ENCODE measurements around the gene DOHH.

The DOHH gene

GRCh38 chr19:3476830-3477229 is 23.6 kb downstream of the DOHH start:
- DNase-seq, result no peak

DNA sequence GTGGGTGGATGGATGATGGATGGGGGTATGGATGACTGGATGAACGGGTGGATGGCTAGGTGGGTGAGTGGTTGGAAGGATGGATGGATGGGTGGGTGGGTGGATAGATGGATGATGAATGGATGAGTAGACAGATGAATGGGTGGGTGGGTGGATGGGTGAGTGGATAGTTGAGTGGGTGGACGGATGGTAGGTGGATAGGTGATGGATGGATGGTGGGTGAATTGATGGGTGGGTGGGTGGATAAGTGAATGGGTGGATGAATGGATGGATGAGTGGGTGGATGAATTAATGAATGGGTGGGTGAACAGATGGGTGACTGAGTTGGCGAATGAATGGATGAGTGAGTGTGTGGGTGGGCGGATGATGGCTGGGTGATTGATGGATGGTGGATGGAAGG is 25.0 kb downstream of the DOHH start:
- no peak for DNase-seq

GRCh38 chr19:3474614-3475013 is 25.9 kb downstream of the DOHH start:
- no peak for DNase-seq

GRCh38 chr19:3474010-3474409 is 26.5 kb downstream of the DOHH start:
- no peak for DNase-seq

GRCh38 chr19:3471954-3472655 is 28.4 kb downstream of the DOHH start:
- DNase-seq, result peak; percentile 16 to 33

DNA sequence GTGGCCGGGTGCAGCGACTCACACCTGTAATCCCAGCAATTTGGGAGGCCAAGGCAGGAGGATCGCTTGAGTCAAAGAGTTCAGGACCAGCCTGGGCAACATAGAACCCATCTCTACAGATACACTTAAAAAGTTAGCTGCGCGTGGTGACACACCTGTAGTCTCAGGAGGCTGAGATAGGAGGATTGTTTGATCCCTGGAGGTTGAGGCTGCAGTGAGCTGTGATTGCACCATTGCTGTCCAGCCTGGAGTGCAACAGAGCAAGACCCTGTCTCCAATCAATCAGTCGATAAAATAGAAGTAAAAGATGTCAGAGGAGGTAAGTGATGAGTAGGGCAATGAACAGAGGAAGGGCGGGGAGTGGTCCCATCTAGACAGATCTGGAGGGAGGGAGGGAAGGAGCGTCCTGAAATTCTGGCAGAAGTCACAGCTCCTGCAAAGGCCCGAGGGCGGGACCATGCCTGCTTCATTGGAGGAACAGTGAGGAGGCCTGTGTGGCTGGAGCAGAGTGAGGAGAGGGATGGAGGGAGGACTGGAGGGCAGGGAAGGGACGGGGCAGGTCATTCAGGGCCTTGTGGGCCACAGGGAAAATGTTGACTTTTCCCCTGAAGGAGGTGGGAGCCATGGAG is 29.9 kb downstream of the DOHH start:
- DNase-seq, result no peak

GRCh38 chr19:3469638-3470499 is 30.6 kb downstream of the DOHH start:
- DNase-seq, result no peak

- no peak for DNase-seq
Observed at GRCh38 chr19:3468211-3468610, 32.3 kb downstream of the DOHH start.

DNA sequence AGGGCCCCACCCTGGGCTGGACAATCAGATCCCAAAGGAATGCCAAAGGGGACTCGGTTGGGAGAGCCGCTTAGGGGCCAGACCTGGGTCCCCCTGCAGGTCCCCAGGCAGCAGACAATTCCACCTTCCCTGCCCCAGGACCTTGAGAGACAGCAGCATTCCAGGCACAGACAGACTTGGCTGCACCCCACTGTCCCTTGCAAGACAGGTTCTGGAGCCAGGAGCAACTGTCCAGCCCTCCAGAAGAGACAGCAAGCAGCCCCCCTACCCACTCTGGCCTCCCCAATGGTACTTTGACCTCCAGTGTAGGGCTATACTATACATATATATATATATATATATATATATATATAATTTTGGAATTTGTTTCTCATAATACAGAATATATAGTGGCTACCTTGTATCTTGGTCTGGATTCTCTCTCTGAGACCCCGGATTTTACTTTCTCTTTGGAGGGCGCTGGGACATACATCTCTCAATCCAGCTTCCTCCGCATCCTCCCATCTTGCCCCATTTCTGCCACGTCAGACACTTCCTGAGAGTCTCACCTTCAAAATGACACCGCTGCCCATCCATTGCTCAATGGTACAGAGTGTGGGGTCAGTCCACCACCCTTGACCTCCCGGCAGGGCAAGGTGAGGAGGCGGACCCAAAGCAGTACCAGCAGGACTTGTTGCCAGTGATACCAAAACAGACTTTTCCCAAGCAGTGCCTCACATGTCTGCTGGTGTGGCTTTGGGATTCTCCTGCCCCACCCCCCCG is 32.9 kb downstream of the DOHH start:
- no peak for DNase-seq

DNA sequence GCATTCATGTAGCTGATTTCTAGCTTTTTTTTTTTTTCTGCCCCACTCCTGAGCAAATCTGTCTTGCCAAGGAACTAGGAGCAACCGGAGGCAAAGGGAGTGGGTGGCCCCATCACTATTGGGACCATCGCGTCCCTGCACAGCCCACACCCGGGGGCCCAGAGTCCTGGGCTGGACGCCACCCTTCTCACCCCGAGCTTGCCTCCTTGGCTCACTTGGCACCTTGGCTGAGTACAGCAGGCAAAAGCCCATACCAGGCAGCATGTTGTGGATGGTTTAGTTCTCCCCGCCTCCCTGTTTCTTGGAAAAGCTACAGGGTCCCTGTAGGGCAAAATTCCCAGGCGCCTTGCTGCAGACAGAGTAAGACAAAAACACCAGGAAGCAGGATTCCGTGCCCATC is 33.8 kb downstream of the DOHH start:
- no peak for DNase-seq

GRCh38 chr19:3465552-3465951 is 34.9 kb downstream of the DOHH start:
- DNase-seq, result no peak

DNA sequence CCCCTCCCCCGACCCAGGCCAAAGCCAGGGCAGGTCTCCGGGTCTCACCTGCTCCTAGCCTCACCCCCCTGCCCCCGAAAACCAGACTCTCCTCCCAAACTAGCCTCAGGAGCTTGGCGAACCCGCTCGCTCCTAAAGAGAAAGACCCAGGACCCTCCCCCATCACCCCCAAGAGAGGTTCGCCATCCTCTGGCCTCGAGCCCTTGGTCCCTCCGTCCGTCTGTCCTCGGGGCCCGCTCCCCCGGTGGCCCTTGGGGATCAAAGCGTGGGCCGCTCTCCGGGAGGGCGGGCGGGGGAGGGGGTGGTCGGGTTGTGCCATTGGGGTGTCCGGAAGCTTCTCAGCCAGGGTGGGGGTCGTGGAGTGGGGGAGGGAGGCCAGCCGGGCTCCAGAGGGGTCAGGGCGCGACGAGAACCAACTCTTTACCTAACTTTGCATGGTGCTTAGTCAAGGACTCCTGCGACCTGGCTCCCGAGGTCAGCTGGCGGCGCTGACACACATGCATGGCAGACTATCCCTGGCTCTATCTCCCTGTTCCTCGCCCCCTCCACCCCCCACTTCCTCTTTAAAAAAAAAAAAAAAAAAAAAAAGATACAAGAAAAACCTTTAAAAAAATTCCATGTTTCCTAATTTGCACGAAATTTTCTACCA is 35.8 kb downstream of the DOHH start:
- no peak for DNase-seq

- no peak for DNase-seq
Observed at GRCh38 chr19:3463714-3464586, 36.5 kb downstream of the DOHH start.

DNA sequence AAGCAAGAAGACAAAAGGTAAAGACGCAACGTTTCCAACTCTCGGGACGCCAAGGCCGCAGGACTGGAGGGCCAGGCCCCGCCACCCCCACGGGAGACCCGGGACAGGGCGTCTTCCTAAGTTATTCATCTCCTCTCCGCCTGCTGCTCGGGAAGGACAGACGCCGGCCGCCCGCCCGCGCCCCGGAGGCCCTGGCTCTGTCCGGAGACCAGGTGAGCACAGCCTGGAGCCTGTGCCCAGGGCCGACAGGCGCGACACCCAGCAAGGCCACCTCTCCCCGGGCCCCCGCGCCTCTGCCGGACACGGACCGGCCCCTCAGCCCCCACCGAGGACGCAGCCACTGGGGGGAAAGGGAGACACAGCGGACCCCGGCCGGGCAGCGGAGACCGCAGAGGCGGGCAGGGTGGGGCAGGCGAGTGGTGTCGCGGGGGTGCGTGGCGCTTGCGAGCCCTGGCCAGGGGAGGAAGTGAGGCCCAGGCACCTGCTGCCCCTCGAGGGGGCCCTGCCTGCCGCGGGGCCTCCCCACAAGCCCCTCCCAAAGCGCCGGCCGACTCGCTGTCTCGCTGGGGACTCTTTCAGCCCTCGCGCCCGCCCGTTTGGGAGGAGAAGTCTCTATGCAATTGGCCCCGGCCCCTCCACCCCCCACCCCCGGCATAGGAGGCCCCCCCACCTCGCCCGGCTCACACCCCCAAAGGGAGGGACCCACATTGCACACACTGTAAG is 37.3 kb downstream of the DOHH start:
- DNase-seq, result no peak

- DNase-seq, result no peak
Observed at GRCh38 chr19:3459965-3460582, 40.4 kb downstream of the DOHH start.

GRCh38 chr19:3459089-3459881 is 41.2 kb downstream of the DOHH start:
- DNase-seq, result no peak

- DNase-seq, result no peak
Observed at GRCh38 chr19:3458229-3459088, 42.0 kb downstream of the DOHH start.

GRCh38 chr19:3457528-3458228 is 42.8 kb downstream of the DOHH start:
- DNase-seq, result no peak

All from activated CD4-positive, alpha-beta T cell treated with anti-CD3 and anti-CD28 coated beads for 4 hours (primary cell).